Heart right ventricle (tissue), 16 donors: ENCODE measurements around the gene TXNDC2. TPM values are rescaled to one million over a fixed set of nuclear protein-coding genes. Genes with fewer than 3 reads are reported as not detected.

Source experiments
- ATAC-seq, 8 donors: fragments of 200-7000 bp; cut with Tn5 transposase; one replicate each; pipeline ENCODE4 v1.9.1; 2020; ENCODE audit warnings: mild to moderate bottlenecking in 8 of 8, moderate library complexity in 8 of 8, moderate number of reproducible peaks in 1 of 8
- DNase-seq, 2 donors: peaks; one replicate each; pipeline ENCODE4 v3.0.0-alpha.2; 2020
- H3K27ac ChIP-seq, 10 donors: fragments of 200-600 bp; sonication (generic) in 2 of 10; one replicate each; pipeline versions ENCODE4 v1.5.0 to v1.8.0; 2020 to 2022; ENCODE audit warnings: mild to moderate bottlenecking in 3 of 10
- H3K27me3 ChIP-seq, 7 donors: fragments of 200-600 bp; one replicate each; pipeline ENCODE4 v1.8.0; 2021 to 2022; ENCODE audit warnings: mild to moderate bottlenecking in 2 of 7
- H3K36me3 ChIP-seq, 9 donors: fragments of 200-600 bp; sonication (generic) in 1 of 9; one replicate each; pipeline versions ENCODE4 v1.5.0 to v1.8.0; 2020 to 2022; ENCODE audit warnings: mild to moderate bottlenecking in 2 of 9
- H3K4me1 ChIP-seq, 9 donors: fragments of 200-600 bp; sonication (generic) in 1 of 9; one replicate each; pipeline versions ENCODE4 v1.5.0 to v1.8.0; 2020 to 2022; ENCODE audit warnings: mild to moderate bottlenecking in 4 of 9
- H3K4me3 ChIP-seq, 10 donors: fragments of 200-600 bp; sonication (generic) in 2 of 10; one replicate each; pipeline versions ENCODE4 v1.5.0 to v1.8.0; 2020 to 2022; ENCODE audit warnings: mild to moderate bottlenecking in 7 of 10, moderate library complexity in 2 of 10
- H3K9me3 ChIP-seq, 11 donors: fragments of 200-600 bp in 10 of 11; sonication (generic) in 2 of 11; one replicate each; pipeline versions ENCODE4 v1.5.0 to v1.8.0; 2013 to 2022; ENCODE audit warnings: mild to moderate bottlenecking in 2 of 11, control low read depth in 1 of 11, moderate library complexity in 1 of 11
- WGBS, 2 donors: extraction: QIAGEN DNeasy Blood & Tissue Kit; methylation state at CpG; one replicate each; pipeline ENCODE4 v1.1.7; 2013; ENCODE audit warnings: inconsistent platforms in 1 of 2; 5-methylcytosine and 5-hydroxymethylcytosine counted together
- intact Hi-C, 10 donors: fragments of 100-400 bp; cut with DNase I; formaldehyde crosslinking; loops; one replicate each; pipeline versions ENCODE4 v1.11.1 to v1.14.2; 2022
- polyA plus RNA-seq, 2 donors: library from polyadenylated mRNA; stranded (reverse); fragments of 200-250 nt; gene quantifications; one replicate each; pipeline ENCODE4 v1.2.3, GENCODE V29; 2013
- total RNA-seq, 10 donors: library from RNA; stranded (reverse); fragmentation: NEBNext Ultra II Directional in 3 of 10; extraction: Animal tissue kit (Norgen Biotek cat#: 25700) in 3 of 10; gene quantifications; one replicate each; pipeline versions ENCODE4 v1.2.1 to v1.2.4, GENCODE V29; 2021 to 2023
- TF ChIP-seq, protein P1 (sequence below), 9 donors: fragments of 200-600 bp; sonication (generic) in 2 of 9; IDR thresholded peaks; one replicate each; pipeline versions ENCODE4 v1.5.0 to v1.8.0; 2021 to 2022; ENCODE audit warnings: antibody characterized with exemption in 9 of 9, mild to moderate bottlenecking in 5 of 9, moderate library complexity in 1 of 9
- donor health status: Arrhythmogenic right ventricular cardiomyopathy.
- donor health status: ischemic (EF 13 %, LVEDD 7.1; RV severe dilation, severe dysfunction).
- donor health status: healthy with polysubstance abuse.
- donor health status: DM: no; HTN: yes; CAD: no.
- donor health status: DM: no; HTN: no; CAD: no.
- donor health status: ischemic (EF 25% LVEDD 6.9; RV normal size, moderate dysfunction).
- donor health status: ischemic (EF 25% LVEDD 5.7; RV mildly dilated, moderate dysfunction).
- donor health status: healthy.
- donor health status: DM: yes; HTN: yes; CAD: no.
- donor health status: Ischemic cardiomyopathy.
- donor health status: ischemic (EF 35%, LVEDD 5.7; RV mildly dilated, moderate dysfunction).
- donor health status: nonischemic (EF 11% LVEDD 7.7; RV severe dilation, severe dysfunction).
- donor health status: DM: yes; HTN: yes; CAD: no.
- donor health status: PGD.
- donor health status: ischemic (EF 29% LVEDD 5.4; RV normal size, mild dysfunction).
- donor health status: nonischemic (EF 23%, LVEDD 6.1; RV moderate dilation, normal function).

The TXNDC2 gene
- total and polyA plus RNA-seq, 12 donors: 0.04 to 0.22 TPM; not detected in 10

DNA sequence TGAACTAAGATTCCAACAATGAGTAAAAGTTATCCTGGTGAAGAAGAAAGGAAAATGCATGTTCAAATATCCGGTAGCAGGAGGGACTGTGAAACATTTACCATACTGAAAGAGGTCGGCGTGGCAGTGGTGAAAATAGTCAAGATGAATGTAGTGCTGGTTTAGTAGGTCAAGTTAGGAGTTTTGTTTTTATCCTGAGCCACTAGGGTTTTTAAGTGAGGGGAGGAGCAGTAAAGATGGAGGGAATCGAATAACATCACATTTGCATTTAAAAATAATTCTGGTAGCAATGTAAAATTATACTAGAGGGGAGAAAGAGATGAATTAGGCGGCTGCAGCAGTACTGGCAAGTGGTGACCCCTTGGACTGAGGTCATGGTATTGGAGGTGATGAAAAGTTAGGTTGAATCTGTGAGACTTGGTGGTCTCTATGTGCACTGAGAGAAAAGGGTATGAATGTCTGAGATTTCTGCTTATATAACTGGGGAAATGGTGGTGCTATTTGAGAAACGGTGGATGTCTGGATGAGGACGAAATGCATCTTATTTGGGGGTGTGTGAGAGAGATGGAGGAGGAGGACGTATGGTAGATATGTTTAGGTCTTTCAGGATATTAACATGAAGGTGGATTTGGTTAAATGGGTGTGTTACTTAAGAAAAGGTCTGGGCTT is 33.9 kb downstream of the TXNDC2 start:
- ATAC-seq (no peak), DNase-seq (no peak)
- 66% methylated on average over 8 of the region's 8 CpGs for whole genome bisulfite sequencing, 2 donors
- Histone ChIP-seq H3K27ac (peak overlapping the region in 1 of 10 donors; percentile 5), H3K36me3 (no peaks in the 10 kb centered on the region), H3K4me1 (peaks cover 2 to 97% (median 93%) of the 10 kb centered on the region in 9 donors), H3K9me3 (no peaks in the 10 kb centered on the region), H3K4me3 (no peak overlapping the region), H3K27me3 (no peaks in the 10 kb centered on the region)
- TF ChIP-seq, protein P1, sequence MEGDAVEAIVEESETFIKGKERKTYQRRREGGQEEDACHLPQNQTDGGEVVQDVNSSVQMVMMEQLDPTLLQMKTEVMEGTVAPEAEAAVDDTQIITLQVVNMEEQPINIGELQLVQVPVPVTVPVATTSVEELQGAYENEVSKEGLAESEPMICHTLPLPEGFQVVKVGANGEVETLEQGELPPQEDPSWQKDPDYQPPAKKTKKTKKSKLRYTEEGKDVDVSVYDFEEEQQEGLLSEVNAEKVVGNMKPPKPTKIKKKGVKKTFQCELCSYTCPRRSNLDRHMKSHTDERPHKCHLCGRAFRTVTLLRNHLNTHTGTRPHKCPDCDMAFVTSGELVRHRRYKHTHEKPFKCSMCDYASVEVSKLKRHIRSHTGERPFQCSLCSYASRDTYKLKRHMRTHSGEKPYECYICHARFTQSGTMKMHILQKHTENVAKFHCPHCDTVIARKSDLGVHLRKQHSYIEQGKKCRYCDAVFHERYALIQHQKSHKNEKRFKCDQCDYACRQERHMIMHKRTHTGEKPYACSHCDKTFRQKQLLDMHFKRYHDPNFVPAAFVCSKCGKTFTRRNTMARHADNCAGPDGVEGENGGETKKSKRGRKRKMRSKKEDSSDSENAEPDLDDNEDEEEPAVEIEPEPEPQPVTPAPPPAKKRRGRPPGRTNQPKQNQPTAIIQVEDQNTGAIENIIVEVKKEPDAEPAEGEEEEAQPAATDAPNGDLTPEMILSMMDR (IDR thresholded peaks at IDR 0.05): no peak
- intact Hi-C loops: loop anchor here in 6 of 10 donors (5.0 to 10.0 kb wide), 6 partner anchors 33 to 305 kb away; partner anchors contain the start of genes PPP4R1 (in 2 of the 6) and RAB31 (in 2 of the 6)

GRCh38 chr18:9922592-9923311 is 37.0 kb downstream of the TXNDC2 start:
- no peak overlapping the region for H3K4me3 ChIP-seq
- peak overlapping the region in 4 of 10 donors; percentile 1 to 27 (median 2) for H3K27ac ChIP-seq
- intact Hi-C loops: loop anchor here in 1 of 10 donors (10.0 kb wide), 1 partner anchor 218 kb away; the partner anchor contains the start of gene RAB31
- TF ChIP-seq, protein P1 (IDR thresholded peaks at IDR 0.05): no peak
- DNase-seq: no peak
- ATAC-seq: no peak
- H3K4me1 ChIP-seq: peaks cover 2 to 100% (median 98%) of the 10 kb centered on the region in 9 donors
- no peaks in the 10 kb centered on the region for H3K27me3 ChIP-seq
- 36 to 46% methylated on average over 4 of the region's 4 CpGs for WGBS, 2 donors
- H3K36me3 ChIP-seq: no peaks in the 10 kb centered on the region
- no peaks in the 10 kb centered on the region for H3K9me3 ChIP-seq

DNA sequence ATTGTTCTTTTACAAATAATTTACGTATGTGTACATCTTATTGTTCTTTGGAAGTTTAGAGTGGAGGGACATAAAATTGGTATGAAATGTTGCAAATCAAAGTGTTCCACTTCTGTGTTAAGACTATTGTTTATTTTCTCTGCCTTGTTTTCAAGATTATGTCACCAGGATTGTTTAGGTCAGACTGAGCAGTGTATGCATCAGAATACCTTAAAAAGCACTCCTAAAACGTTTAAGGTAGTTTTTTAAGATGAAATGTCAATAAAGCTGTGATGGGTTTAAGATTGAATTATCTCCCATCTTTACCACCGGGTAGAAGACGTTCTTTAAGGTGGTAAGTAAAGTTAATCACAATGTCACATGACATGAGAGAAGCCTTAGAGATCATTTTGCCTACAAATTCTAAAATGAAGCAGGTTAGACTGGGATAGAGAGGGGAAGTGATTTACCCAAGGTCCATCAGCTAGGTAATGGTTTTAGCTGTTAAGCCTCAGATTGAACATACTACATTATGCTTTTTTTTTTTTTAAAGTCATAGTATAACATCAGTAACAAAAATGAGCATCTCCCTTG is 38.7 kb downstream of the TXNDC2 start:
- H3K27me3 ChIP-seq: no peaks in the 10 kb centered on the region
- ATAC-seq (no peak), DNase-seq (no peak)
- no peaks in the 10 kb centered on the region for H3K36me3 ChIP-seq
- 28 to 35% methylated on average over 4 of the region's 4 CpGs for WGBS, 2 donors
- H3K4me1 ChIP-seq: peaks cover 6 to 100% (median 98%) of the 10 kb centered on the region in 9 donors
- TF ChIP-seq, protein P1 (IDR thresholded peaks at IDR 0.05): no peak
- intact Hi-C loops: loop anchor here in 1 of 10 donors (10.0 kb wide), 1 partner anchor 220 kb away; the partner anchor contains the start of gene RAB31
- H3K4me3 ChIP-seq: no peak overlapping the region
- no peaks in the 10 kb centered on the region for H3K9me3 ChIP-seq
- peak overlapping the region in 4 of 10 donors; percentile 1 to 46 (median 22) for H3K27ac ChIP-seq

GRCh38 chr18:9925369-9925768 is 39.6 kb downstream of the TXNDC2 start:
- intact Hi-C loops: loop anchor here in 1 of 10 donors (5.0 to 10.0 kb wide), 2 partner anchors 103 to 221 kb away; partner anchors contain the start of gene RAB31
- WGBS, 2 donors: 20 to 35% methylated on average over 1 of the region's 1 CpG
- peak overlapping the region in 4 of 10 donors; percentile 7 to 46 (median 32) for H3K27ac ChIP-seq
- H3K9me3 ChIP-seq: no peaks in the 10 kb centered on the region
- H3K36me3 ChIP-seq: no peaks in the 10 kb centered on the region
- H3K4me3 ChIP-seq: no peak overlapping the region
- no peak for DNase-seq
- TF ChIP-seq, protein P1 (IDR thresholded peaks at IDR 0.05): no peak
- H3K27me3 ChIP-seq: no peaks in the 10 kb centered on the region
- peak in 5 of 8 donors; percentile 34 to 66 (median 51) for ATAC-seq
- H3K4me1 ChIP-seq: peaks cover 6 to 100% (median 98%) of the 10 kb centered on the region in 9 donors
